Stimulated activated CD8-positive, alpha-beta memory T cell treated with anti-CD3 and anti-CD28 coated beads, Interleukin-4, amount 100 ng/mL, for 4 hours (primary cell): ENCODE measurements around the gene DDI1.

ENCODE experiments used
- DNase-seq, 2 donors: peaks; one replicate each; pipeline ENCODE4 v3.0.0-alpha.2; 2020; ENCODE audit warnings: low read depth in 2 of 2, low spot score in 1 of 2

Gene DDI1

DNA sequence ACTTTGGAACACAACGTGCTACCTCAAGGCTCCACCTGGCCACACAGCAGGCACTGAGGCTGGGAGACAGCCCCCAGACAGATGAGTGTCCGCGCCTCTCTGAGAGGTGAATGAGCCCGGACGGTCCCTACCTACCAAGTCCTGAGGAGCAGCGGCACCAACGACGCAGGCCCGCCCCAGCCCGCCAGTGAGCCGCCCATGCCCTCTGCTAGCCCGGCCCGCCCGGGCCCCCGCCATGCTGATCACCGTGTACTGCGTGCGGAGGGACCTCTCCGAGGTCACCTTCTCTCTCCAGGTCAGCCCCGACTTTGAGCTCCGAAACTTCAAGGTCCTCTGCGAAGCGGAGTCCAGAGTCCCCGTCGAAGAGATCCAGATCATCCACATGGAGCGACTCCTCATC is at the start of gene DDI1:
DDI1 (plus strand) TSS at position 53 of the 400 bp plus-strand sequence; CDS start at position 236, 183 bp downstream.
- DNase-seq = no peak

GRCh38 chr11:103987629-103988594 is 48.5 kb upstream of the DDI1 start:
- DNase-seq = no peak

DNA sequence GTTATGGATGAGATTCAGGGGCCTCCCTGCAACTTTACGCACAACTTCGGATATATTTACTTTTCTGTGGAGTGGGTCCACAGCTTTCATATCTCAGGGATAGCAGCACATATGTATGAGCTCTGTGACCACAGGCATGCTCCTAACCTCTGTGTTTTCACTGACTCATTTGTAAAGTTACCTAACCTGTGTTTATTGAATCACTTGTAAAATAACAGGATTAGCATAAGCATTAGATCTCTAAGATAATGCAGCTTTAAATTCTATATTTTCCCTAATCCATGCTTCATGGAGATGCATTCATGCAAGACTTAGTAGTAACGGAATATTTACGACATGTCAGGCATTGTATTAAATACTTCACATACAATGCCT is 47.9 kb upstream of the DDI1 start:
- no peak for DNase-seq

DNA sequence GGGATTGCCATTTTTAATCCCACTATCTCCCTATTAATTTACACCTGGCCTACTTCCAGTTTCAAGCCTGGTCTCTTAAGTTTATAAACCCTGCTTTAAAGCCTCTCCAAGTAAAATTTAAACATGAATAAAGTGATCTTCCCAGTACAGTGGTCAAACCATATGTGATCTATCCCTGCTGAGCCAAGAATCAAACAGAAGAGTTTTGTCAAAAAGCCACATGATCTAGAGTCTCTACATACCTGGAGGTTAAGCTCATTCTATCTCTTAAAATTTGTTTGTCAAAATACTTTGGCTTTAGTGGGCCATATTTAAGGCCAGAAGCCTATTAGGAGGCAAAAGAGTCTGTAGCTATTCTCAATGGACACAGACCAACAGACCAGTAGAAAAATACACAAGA is 42.9 kb upstream of the DDI1 start:
- no peak for DNase-seq

GRCh38 chr11:103994094-103994493 is 42.3 kb upstream of the DDI1 start:
- no peak for DNase-seq

GRCh38 chr11:103994518-103994917 is 41.9 kb upstream of the DDI1 start:
- DNase-seq = no peak

- DNase-seq = no peak
These were observed 40.5 kb upstream of the DDI1 start for GRCh38 chr11:103995896-103996295.

DNA sequence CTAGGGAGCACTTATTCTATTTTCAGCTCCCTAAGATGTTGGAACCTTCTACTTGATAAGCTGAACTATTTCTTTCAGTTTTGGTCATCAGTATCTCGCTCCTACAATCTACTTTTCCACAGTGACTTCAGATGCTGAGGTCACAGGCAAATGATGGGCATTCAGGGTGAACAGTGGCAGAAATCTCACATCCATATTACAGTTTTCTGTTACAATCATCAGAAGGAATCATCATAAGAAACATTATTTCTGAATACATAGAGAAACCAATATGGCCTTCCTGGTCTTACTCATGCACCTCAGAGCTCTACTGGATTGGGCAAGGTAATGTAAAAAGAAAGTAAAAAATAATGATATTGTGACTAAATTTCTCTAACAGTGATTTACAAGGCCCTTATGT is 39.4 kb upstream of the DDI1 start:
- no peak for DNase-seq

DNA sequence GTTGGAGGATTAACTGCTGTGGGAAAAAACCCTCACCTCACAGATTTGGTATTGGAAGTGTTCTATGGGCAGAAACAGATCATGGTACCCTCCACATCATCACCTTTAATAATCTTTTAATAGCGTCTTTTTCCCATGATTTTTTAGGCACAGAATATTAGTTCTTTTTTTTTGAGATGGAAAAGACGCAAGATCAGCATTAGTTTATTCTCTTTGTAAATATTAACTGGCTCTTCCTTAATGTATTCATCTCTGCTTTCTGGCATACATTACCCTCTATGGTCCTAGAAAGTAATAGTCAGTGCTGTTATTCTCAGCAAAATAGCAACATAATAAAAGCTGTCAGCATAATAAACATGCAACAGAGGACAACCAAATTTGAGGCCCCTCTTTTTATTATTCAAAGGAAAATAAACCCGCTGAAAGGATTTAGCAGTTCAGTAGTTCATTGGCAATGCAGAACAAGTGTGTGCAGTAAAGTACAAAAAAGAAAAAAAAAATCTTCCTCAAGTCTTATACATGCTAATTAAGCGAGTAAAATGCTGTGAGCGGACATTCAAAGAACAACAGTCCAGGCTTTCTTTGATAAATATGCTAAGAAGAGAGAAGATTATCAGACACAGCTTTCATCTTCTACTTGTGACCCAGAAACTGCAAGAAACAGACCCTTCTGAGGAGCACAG is 37.5 kb upstream of the DDI1 start:
- DNase-seq = no peak

DNA sequence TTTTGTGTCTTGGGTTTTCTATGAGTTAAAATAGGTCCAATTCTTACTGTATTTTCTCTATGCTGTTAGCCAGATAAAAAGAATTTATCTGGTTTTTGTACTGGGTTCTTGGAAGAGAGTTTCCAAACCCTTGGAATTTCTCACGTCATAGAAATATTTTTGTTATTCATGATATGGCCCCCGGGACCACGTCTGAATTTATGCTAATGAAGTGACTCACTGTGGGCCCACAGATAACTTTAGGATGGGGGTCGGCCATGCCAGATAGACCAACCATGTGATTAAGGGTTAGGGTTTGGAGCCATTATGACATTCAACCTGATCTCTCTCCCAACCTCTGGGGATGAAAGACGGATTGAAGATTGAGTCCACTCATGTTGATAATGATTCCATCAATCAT is 35.6 kb upstream of the DDI1 start:
- DNase-seq = no peak

DNA sequence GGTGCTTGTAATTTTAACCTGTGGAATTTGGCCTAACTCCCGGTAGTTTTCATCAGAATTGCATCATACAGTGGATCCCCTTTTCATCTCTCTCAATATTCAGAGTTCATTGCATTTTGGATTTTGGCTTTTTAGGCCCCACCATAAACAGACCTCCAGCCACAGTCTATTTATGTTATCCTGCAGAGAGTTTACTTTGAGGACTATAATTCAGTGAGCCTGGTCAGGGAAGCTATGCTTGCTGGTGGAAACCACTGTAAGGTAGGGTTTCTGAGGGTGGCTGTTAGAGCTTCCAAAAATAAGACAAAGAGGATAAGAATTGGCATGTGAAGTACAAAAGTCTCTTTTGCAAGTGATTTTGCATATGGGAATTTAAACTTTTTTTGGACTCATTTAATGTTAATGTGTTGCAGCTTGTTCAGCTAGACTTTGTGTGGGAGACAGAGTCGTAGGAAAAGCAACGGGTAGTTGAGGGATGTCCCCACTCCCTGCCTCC is 34.8 kb upstream of the DDI1 start:
- DNase-seq = no peak

GRCh38 chr11:104003491-104003890 is 32.9 kb upstream of the DDI1 start:
- no peak for DNase-seq

GRCh38 chr11:104005234-104005855 is 31.1 kb upstream of the DDI1 start:
- DNase-seq = no peak

- no peak for DNase-seq
These were observed 26.7 kb upstream of the DDI1 start for GRCh38 chr11:104009744-104010143.

DNA sequence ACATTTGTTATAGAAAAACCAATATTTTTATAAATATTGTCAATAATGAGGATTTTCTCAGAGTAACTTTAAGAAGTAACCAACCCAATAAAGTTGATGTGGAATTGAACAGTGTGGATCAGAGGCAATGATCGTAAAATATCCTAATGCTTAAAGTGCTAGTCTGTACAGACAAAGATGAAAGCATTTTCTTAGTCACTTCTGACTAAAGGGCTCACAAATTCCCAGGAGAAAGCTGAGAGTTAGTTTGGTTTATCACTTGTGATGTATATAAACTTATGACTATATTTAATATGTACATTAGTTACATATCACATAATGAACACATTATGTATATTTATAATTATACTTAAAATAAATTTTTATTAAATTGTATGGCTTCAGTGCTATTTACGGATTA is 25.4 kb upstream of the DDI1 start:
- no peak for DNase-seq

GRCh38 chr11:104015649-104016415 is 20.6 kb upstream of the DDI1 start:
- no peak for DNase-seq

GRCh38 chr11:104024572-104024971 is 11.9 kb upstream of the DDI1 start:
- DNase-seq = no peak

DNA sequence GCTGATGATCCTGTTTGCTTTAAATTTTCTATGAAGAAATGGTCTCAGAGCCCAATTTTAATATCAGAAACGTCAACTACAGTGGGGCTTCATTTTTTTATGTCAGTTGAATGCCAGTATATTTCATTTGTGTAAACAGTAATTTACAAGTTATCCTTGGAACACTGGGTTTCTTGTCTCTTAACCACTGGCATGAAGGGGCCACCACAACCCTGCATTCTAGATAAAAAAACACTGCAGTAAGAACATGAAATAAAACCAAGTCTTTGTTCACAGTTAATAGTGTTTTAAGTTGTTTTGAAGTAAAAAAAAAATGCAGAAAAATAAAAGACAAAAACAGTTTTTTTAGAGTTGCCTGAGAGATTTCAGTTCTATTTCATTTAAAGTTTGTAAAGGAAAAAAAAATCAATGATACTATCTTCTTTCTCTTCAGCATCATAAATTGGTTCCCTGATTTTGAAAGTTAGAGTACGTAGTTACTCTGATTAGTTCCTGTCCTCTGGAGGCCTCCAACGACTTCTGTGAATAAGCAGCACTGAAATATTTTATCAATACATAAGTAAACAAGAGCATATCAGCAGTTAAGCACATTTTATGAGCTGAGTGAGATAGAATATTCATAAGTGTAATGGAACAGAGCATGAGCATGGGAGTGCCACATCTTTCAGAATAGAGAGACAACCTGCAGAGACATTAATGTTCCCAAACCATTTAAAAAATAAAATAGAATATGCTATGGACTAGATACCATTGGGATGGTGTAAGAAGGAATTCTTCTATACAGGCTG is 7.8 kb upstream of the DDI1 start:
- no peak for DNase-seq

- DNase-seq = no peak
These were observed 3.3 kb upstream of the DDI1 start for GRCh38 chr11:104033134-104033533.

DNA sequence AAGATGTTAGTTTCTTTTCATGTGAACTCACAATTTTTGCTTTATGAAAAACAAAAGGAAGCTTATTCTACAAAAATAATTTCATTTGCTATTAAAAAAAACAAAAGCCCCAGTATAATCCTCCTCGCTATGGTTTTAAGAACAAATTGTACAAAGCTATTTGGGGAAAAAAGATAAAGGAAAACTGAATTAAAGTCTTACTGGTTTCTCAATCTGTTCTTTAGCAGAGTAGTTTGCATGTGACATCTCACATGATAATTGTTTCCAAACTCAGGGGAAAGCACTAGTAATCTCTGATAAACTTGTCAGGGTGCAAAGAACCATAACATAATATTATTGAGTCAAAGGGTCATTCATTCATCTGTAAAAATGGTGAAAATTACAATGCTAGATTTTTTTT is 2.9 kb upstream of the DDI1 start:
- DNase-seq = no peak
